ENCODE measurements around the gene SPINK9.

Gene SPINK9

GRCh38 chr5:148372166-148372725, 36.9 kb downstream of the SPINK9 start:
- no peak overlapping the region for H3K27ac ChIP-seq
- H3K79me2 ChIP-seq (ENCODE audit: insufficient read depth, low read depth) = no peaks in the 10 kb centered on the region
- no peaks in the 10 kb centered on the region for H4K20me1 ChIP-seq (ENCODE audit: insufficient read depth)
- peaks cover 3% of the 10 kb centered on the region for H3K4me1 ChIP-seq (ENCODE audit: low read depth, poor library complexity, severe bottlenecking)
- no peaks in the 10 kb centered on the region for H3K27me3 ChIP-seq (ENCODE audit: insufficient read depth, low read depth)
- H2AFZ ChIP-seq (ENCODE audit: low read depth) = no peak overlapping the region
- H3K36me3 ChIP-seq (ENCODE audit: insufficient read depth) = no peaks in the 10 kb centered on the region
- TF ChIP-seq, protein P1, sequence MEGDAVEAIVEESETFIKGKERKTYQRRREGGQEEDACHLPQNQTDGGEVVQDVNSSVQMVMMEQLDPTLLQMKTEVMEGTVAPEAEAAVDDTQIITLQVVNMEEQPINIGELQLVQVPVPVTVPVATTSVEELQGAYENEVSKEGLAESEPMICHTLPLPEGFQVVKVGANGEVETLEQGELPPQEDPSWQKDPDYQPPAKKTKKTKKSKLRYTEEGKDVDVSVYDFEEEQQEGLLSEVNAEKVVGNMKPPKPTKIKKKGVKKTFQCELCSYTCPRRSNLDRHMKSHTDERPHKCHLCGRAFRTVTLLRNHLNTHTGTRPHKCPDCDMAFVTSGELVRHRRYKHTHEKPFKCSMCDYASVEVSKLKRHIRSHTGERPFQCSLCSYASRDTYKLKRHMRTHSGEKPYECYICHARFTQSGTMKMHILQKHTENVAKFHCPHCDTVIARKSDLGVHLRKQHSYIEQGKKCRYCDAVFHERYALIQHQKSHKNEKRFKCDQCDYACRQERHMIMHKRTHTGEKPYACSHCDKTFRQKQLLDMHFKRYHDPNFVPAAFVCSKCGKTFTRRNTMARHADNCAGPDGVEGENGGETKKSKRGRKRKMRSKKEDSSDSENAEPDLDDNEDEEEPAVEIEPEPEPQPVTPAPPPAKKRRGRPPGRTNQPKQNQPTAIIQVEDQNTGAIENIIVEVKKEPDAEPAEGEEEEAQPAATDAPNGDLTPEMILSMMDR (conservative IDR thresholded peaks at IDR 0.05; ENCODE audit: low read depth, low read length) = no peak
- H3K4me2 ChIP-seq = no peak overlapping the region
- H3K9ac ChIP-seq = no peak overlapping the region
- H3K4me3 ChIP-seq (IDR thresholded peaks at IDR 0.05; ENCODE audit: insufficient read depth, low read depth, low read length) = no peak overlapping the region

- Histone ChIP-seq H3K27ac (no peak overlapping the region), H3K4me2 (no peak overlapping the region), H3K4me1 (ENCODE audit: low read depth, poor library complexity, severe bottlenecking) (peaks cover 3% of the 10 kb centered on the region), H3K79me2 (ENCODE audit: insufficient read depth, low read depth) (no peaks in the 10 kb centered on the region), H2AFZ (ENCODE audit: low read depth) (no peak overlapping the region), H3K4me3 (IDR thresholded peaks at IDR 0.05; ENCODE audit: insufficient read depth, low read depth, low read length) (no peak overlapping the region), H3K36me3 (ENCODE audit: insufficient read depth) (no peaks in the 10 kb centered on the region), H3K9ac (no peak overlapping the region), H4K20me1 (ENCODE audit: insufficient read depth) (no peaks in the 10 kb centered on the region), H3K27me3 (ENCODE audit: insufficient read depth, low read depth) (no peaks in the 10 kb centered on the region)
- TF ChIP-seq, protein P1 (conservative IDR thresholded peaks at IDR 0.05; ENCODE audit: low read depth, low read length) = no peak
Measured at GRCh38 chr5:148372893-148373292, 37.5 kb downstream of the SPINK9 start.

DNA sequence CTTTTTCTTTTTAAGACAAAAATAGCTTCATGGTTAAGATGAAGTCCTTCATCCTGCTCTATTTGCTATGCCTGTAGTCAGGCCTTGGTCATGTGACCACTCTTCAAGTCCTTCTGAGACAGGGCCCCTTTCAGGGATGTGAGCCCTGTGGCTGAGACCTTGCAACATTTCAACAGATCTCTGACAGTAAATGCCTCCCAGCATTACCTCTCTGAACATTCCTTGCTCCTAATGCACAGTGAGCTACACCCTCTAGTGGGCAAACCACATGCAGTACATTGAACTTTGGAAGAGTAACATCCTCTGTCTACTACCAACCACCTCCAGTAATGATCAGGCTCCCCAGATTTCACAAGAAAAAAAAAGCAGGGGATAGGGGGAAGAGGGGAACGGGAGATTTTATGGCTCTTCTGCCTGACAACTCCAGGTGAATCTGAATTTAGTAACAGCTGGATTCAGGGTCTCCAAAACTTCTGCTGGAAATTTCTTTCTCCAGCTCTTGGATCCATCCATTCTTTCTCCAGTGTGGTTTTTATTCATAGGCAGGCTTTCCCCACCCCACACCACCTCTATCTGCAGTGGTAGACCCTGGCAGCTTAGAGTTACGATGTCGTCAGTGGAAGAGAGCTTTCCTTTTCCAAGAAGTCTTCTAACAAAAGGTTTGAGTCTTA, 39.5 kb downstream of the SPINK9 start:
- Histone ChIP-seq H3K4me3 (IDR thresholded peaks at IDR 0.05; ENCODE audit: insufficient read depth, low read depth, low read length) (no peak overlapping the region), H3K27ac (no peak overlapping the region), H3K36me3 (ENCODE audit: insufficient read depth) (no peaks in the 10 kb centered on the region), H3K4me1 (ENCODE audit: low read depth, poor library complexity, severe bottlenecking) (peaks cover 3% of the 10 kb centered on the region), H3K27me3 (ENCODE audit: insufficient read depth, low read depth) (no peaks in the 10 kb centered on the region), H2AFZ (ENCODE audit: low read depth) (no peak overlapping the region), H3K9ac (no peak overlapping the region), H4K20me1 (ENCODE audit: insufficient read depth) (no peaks in the 10 kb centered on the region), H3K79me2 (ENCODE audit: insufficient read depth, low read depth) (no peaks in the 10 kb centered on the region), H3K4me2 (no peak overlapping the region)
- TF ChIP-seq, protein P1 (conservative IDR thresholded peaks at IDR 0.05; ENCODE audit: low read depth, low read length) = peak; percentile 79

DNA sequence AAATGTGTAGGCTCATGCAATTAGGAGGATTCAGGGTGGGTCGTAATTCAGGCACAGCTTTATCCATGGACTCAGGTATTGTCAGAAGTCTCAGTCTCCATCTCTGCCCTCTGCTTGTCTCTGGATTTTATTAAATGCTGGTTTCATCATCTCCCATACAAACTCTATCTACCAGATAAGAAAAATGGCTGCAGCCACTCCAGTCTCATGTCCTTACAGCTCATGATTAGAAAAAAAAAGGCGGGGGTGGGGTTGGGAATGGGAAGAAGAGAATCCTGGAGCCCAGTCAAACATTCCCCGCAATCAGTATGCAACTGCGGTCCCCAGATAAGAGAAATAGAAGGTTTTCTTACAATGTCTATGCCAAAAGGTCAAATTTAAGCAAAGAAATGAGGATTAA, 40.8 kb downstream of the SPINK9 start:
- no peak overlapping the region for H3K27ac ChIP-seq
- H3K9ac ChIP-seq = no peak overlapping the region
- TF ChIP-seq, protein P1 (conservative IDR thresholded peaks at IDR 0.05; ENCODE audit: low read depth, low read length) = no peak
- no peaks in the 10 kb centered on the region for H3K36me3 ChIP-seq (ENCODE audit: insufficient read depth)
- no peaks in the 10 kb centered on the region for H3K79me2 ChIP-seq (ENCODE audit: insufficient read depth, low read depth)
- no peak overlapping the region for H2AFZ ChIP-seq (ENCODE audit: low read depth)
- H3K4me1 ChIP-seq (ENCODE audit: low read depth, poor library complexity, severe bottlenecking) = peaks cover 3% of the 10 kb centered on the region
- no peak overlapping the region for H3K4me2 ChIP-seq
- H3K4me3 ChIP-seq (IDR thresholded peaks at IDR 0.05; ENCODE audit: insufficient read depth, low read depth, low read length) = no peak overlapping the region
- no peaks in the 10 kb centered on the region for H4K20me1 ChIP-seq (ENCODE audit: insufficient read depth)
- no peaks in the 10 kb centered on the region for H3K27me3 ChIP-seq (ENCODE audit: insufficient read depth, low read depth)
